Tibial nerve (tissue), 3 donors: Measurements from ENCODE around the gene SELENOH.

ENCODE experiments used
- POLR2A ChIP-seq, 2 donors: fragments of 450-650 bp; IDR thresholded peaks; one replicate each; pipeline ENCODE4 v1.6.1; 2017; ENCODE audit warnings: antibody characterized with exemption in 2 of 2, mild to moderate bottlenecking in 2 of 2, moderate library complexity in 2 of 2
- TF ChIP-seq, protein P1 (sequence below), 5 experiments: fragments of 200-600 bp in 3 of 5; fragments of 450-650 bp in 2 of 5; sonication (generic) in 3 of 5; IDR thresholded peaks; one replicate each; pipeline ENCODE4 v1.5.1; 2016 to 2019; ENCODE audit warnings: antibody characterized with exemption in 5 of 5, mild to moderate bottlenecking in 3 of 5, moderate library complexity in 2 of 5

DNA sequence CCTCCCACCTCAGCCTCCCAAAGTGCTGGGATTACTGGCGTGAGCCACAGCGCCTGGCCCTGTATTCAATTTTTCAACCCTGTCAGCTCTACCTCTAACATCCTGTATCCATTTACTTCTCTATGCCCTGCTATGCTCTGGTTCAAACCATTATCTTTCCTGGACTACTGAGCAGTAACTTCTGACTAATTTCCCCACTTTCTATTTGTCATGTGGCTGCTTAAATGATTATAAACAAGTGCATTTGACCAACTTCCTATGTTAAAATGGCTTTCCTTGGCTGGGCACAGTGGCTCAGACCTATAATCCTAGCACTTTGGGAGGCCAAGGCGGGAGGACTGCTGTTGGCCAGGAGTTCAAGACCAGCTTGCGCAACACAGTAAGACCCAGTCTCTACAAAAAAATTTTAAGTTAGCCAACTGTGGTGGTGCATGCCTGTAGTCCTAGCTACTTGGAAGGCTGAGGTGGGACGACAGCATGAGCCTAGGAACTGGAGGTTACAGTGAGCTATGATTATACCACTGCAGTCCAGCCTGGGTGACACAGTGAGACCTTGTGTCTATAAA is 31.4 kb upstream of the SELENOH start:
- TF ChIP-seq, protein P1, sequence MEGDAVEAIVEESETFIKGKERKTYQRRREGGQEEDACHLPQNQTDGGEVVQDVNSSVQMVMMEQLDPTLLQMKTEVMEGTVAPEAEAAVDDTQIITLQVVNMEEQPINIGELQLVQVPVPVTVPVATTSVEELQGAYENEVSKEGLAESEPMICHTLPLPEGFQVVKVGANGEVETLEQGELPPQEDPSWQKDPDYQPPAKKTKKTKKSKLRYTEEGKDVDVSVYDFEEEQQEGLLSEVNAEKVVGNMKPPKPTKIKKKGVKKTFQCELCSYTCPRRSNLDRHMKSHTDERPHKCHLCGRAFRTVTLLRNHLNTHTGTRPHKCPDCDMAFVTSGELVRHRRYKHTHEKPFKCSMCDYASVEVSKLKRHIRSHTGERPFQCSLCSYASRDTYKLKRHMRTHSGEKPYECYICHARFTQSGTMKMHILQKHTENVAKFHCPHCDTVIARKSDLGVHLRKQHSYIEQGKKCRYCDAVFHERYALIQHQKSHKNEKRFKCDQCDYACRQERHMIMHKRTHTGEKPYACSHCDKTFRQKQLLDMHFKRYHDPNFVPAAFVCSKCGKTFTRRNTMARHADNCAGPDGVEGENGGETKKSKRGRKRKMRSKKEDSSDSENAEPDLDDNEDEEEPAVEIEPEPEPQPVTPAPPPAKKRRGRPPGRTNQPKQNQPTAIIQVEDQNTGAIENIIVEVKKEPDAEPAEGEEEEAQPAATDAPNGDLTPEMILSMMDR (IDR thresholded peaks at IDR 0.05): no peak
- no peak for TF ChIP-seq POLR2A (IDR thresholded peaks at IDR 0.05)
